HepG2 (cell line): Measurements from ENCODE around the gene TMEM8B. TPM values are rescaled to one million over a fixed set of nuclear protein-coding genes. Genes with fewer than 3 reads are reported as not detected.

Experiments used
- ATAC-seq: fragments of 200-7000 bp; cut with Tn5 transposase; 3 replicates; pipeline ENCODE4 v1.9.1; 2020; ENCODE audit warnings: mild to moderate bottlenecking, moderate library complexity
- BruUV-seq: library from RNA; stranded (reverse); fragments of 400-500 nt; replicated peaks from 2 replicates; lab custom pipeline; 2021; lab: Mats Ljungman, UMichigan
- CTCF ChIA-PET: fragments of 300-600 bp; formaldehyde crosslinking; extraction: SDS; loops from one replicate; lab custom pipeline; 2021; ENCODE audit warnings: low total read pairs, inconsistent platforms, low intra/inter-chr PET ratio; lab: Yijun Ruan, JAX
- POLR2A ChIA-PET: fragments of 350-600 bp; sonication (Branson Sonifier 250); formaldehyde crosslinking; loops from one replicate; lab custom pipeline; 2020; ENCODE audit warnings: antibody characterized with exemption, inconsistent platforms; lab: Yijun Ruan, JAX
- DNase-seq: peaks from one replicate; pipeline ENCODE4 v3.0.0-alpha.2; 2015; ENCODE audit warnings: low spot score
- FAIRE-seq: peaks from 3 replicates; lab custom pipeline; 2011; peaks lifted over from hg19 to GRCh38; lab: Jason Lieb, UNC
- H2AFZ ChIP-seq: one replicate; pipeline ENCODE4 v1.6.1; 2011; ENCODE audit warnings: low read length, inconsistent platforms
- H3K27ac ChIP-seq: fragments of 300-600 bp; 3 replicates; pipeline ENCODE4 v1.8.0; 2011; ENCODE audit warnings: mixed run types, mild to moderate bottlenecking, mixed read lengths, low read length, inconsistent platforms; ENCODE audit not compliant: insufficient read depth; ENCODE audit errors: extremely low read length
- H3K27me3 ChIP-seq, 2 experiments: fragments of 200-600 bp in 1 of 2; 2 replicates in 1 of 2; 3 replicates in 1 of 2; pipeline versions ENCODE4 v1.6.0 to v1.8.0; 2011; ENCODE audit warnings: low read length in 2 of 2, mild to moderate bottlenecking in 2 of 2, moderate library complexity in 2 of 2, inconsistent platforms in 1 of 2; ENCODE audit not compliant: insufficient read depth in 2 of 2, control insufficient read depth in 1 of 2
- H3K36me3 ChIP-seq, 2 experiments: fragments of 200-600 bp in 1 of 2; replicated peaks in 1 of 2; 2 replicates in 1 of 2; 3 replicates in 1 of 2; pipeline versions ENCODE4 v1.5.1 to v1.8.0; 2011; ENCODE audit warnings: low read length in 2 of 2, inconsistent platforms in 1 of 2; ENCODE audit not compliant: insufficient read depth in 2 of 2, control insufficient read depth in 1 of 2
- H3K4me1 ChIP-seq: 2 replicates; pipeline ENCODE4 v1.5.1; 2012; ENCODE audit warnings: low read length, inconsistent platforms; ENCODE audit not compliant: insufficient read depth
- H3K4me2 ChIP-seq: 2 replicates; pipeline ENCODE4 v1.6.0; 2011; ENCODE audit warnings: low read depth, low read length, inconsistent platforms
- H3K4me3 ChIP-seq, 3 experiments: fragments of 200-600 bp in 1 of 3; sonication (generic), shearing (Covaris generic) in 1 of 3; replicated peaks in 1 of 3; 2 replicates each; pipeline ENCODE4 v1.5.1; 2011 to 2016; ENCODE audit warnings: low read length in 3 of 3, inconsistent platforms in 2 of 3, low read depth in 2 of 3, mild to moderate bottlenecking in 2 of 3, control low read depth in 1 of 3, mixed read lengths in 1 of 3; ENCODE audit not compliant: insufficient read depth in 1 of 3
- H3K79me2 ChIP-seq: one replicate; pipeline ENCODE4 v1.6.1; 2011; ENCODE audit warnings: low read length, inconsistent platforms; ENCODE audit not compliant: insufficient read depth
- H3K9ac ChIP-seq: 2 replicates; pipeline ENCODE4 v1.6.0; 2011; ENCODE audit warnings: mild to moderate bottlenecking, low read depth, low read length, inconsistent platforms; ENCODE audit not compliant: insufficient read depth
- H3K9me3 ChIP-seq: 2 replicates; pipeline ENCODE4 v1.5.1; 2012; ENCODE audit warnings: mild to moderate bottlenecking, low read length
- H4K20me1 ChIP-seq: 2 replicates; pipeline ENCODE4 v1.6.0; 2011; ENCODE audit warnings: inconsistent platforms, mild to moderate bottlenecking, low read length, moderate library complexity; ENCODE audit not compliant: insufficient read depth
- AFF4 ChIP-seq: sonication (generic); formaldehyde crosslinking; IDR thresholded peaks from 2 replicates; pipeline ENCODE4 v1.4.0; 2020; ENCODE audit warnings: missing genetic modification reagents
- CBX2 ChIP-seq, 2 experiments: fragments of 200-600 bp in 1 of 2; sonication (generic); formaldehyde crosslinking in 1 of 2; IDR thresholded peaks; 2 replicates each; pipeline versions ENCODE4 v1.7.0 to v1.8.1; 2018 to 2022; ENCODE audit warnings: low read depth in 2 of 2, low read length in 1 of 2, mild to moderate bottlenecking in 1 of 2, missing genetic modification reagents in 1 of 2
- ELF4 ChIP-seq: sonication (generic); formaldehyde crosslinking; IDR thresholded peaks from 2 replicates; pipeline ENCODE4 v1.5.0; 2020; ENCODE audit warnings: missing genetic modification reagents, mild to moderate bottlenecking, moderate library complexity, borderline replicate concordance
- JDP2 ChIP-seq: sonication (generic); formaldehyde crosslinking; IDR thresholded peaks from 2 replicates; pipeline ENCODE4 v1.8.1; 2022; ENCODE audit warnings: missing genetic modification reagents, borderline replicate concordance
- RFX5 ChIP-seq: IDR thresholded peaks from 2 replicates; pipeline ENCODE4 v1.6.1; 2011; ENCODE audit warnings: low read depth, low read length, improper control_type of control experiment
- SMAD1 ChIP-seq: sonication (generic); formaldehyde crosslinking; IDR thresholded peaks from 2 replicates; pipeline ENCODE4 v1.4.0; 2020; ENCODE audit warnings: missing genetic modification reagents, low read depth, mild to moderate bottlenecking, borderline replicate concordance
- ZBTB38 ChIP-seq: sonication (generic); formaldehyde crosslinking; IDR thresholded peaks from 2 replicates; pipeline ENCODE4 v1.5.1; 2020; ENCODE audit warnings: mild to moderate bottlenecking, missing genetic modification reagents
- ZNF101 ChIP-seq: sonication (generic); formaldehyde crosslinking; IDR thresholded peaks from 2 replicates; pipeline ENCODE4 v1.4.0; 2020; ENCODE audit warnings: mild to moderate bottlenecking, low read depth, missing genetic modification reagents, borderline replicate concordance
- ZNF549 ChIP-seq: sonication (generic); formaldehyde crosslinking; IDR thresholded peaks from 2 replicates; pipeline ENCODE4 v1.5.0; 2020; ENCODE audit warnings: missing genetic modification reagents
- ZNF598 ChIP-seq: sonication (generic); formaldehyde crosslinking; IDR thresholded peaks from 2 replicates; pipeline ENCODE4 v1.5.1; 2020; ENCODE audit warnings: mild to moderate bottlenecking, missing genetic modification reagents, borderline replicate concordance
- ZNF773 ChIP-seq: sonication (generic); formaldehyde crosslinking; IDR thresholded peaks from 2 replicates; pipeline ENCODE4 v1.4.0; 2020; ENCODE audit warnings: missing genetic modification reagents, borderline replicate concordance
- in situ Hi-C: cut with HindIII; loops from 2 replicates; pipeline ENCODE4 v1.10.0; 2017; ENCODE audit warnings: low pct_unique_long_range_greater_than_20kb; ENCODE audit not compliant: extremely low pct_ligation_motif_present
- intact Hi-C: fragments of 100-400 bp; cut with micrococcal nuclease; formaldehyde crosslinking; loops from one replicate; pipeline ENCODE4 v1.10.0; 2022; ENCODE audit not compliant: unreplicated experiment
- polyA plus RNA-seq, 8 experiments: library from polyadenylated mRNA; depleted of rRNA in 3 of 8; stranded (reverse) in 7 of 8; unstranded in 1 of 8; fragments of >200 nt; fragmentation: Illumina TruSeq in 4 of 8; extraction: Trizol in 4 of 8; gene quantifications; 2 replicates each; pipeline versions ENCODE4 v1.2.1 to v1.2.3, GENCODE V29; 2011 to 2016; ENCODE audit warnings: low read depth in 4 of 8, missing spikeins in 1 of 8, mixed read lengths in 1 of 8; ENCODE audit not compliant: insufficient read depth in 1 of 8
- total RNA-seq, 5 experiments: library from RNA; depleted of rRNA; stranded (reverse); fragments of >200 nt; fragmentation: Illumina TruSeq; extraction: Trizol; gene quantifications; 2 replicates each; pipeline ENCODE4 v1.2.3, GENCODE V29; 2016; ENCODE audit warnings: low read depth in 1 of 5
- TF ChIP-seq, protein P1 (sequence below): sonication (generic); formaldehyde crosslinking; IDR thresholded peaks from 2 replicates; pipeline ENCODE4 v1.4.0; 2020; ENCODE audit warnings: missing genetic modification reagents

The TMEM8B gene
- total and polyA plus RNA-seq, 2 of the 13 experiments (the other 11 are each of a cell fraction or from before 2014, with no cell fraction given): 2.1 to 2.7 TPM

DNA sequence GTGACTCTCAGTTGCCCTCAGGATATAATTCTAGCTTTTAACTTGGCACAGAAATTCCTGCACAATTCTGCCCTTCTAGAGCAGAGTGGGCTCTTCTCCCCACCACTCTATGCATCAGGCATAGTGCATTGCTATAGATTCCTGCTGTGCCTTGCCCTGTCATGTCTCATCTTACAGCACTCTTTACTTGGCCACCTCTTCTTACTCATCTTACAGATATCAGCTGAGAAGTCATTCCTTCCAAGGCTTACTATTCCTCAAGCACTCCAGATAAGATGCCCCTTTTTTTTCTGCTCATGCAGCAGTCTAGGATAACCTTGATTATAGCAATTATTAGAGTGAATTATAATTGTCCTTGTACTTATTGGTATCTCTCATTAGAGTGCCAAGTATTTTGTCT lies 6.1 kb upstream of the TMEM8B start:
- intact Hi-C loops: no loop called here
- TF ChIP-seq RFX5: no peak
- no peak for TF ChIP-seq ELF4 (CRISPR knock-in tag)
- TF ChIP-seq, protein P1, sequence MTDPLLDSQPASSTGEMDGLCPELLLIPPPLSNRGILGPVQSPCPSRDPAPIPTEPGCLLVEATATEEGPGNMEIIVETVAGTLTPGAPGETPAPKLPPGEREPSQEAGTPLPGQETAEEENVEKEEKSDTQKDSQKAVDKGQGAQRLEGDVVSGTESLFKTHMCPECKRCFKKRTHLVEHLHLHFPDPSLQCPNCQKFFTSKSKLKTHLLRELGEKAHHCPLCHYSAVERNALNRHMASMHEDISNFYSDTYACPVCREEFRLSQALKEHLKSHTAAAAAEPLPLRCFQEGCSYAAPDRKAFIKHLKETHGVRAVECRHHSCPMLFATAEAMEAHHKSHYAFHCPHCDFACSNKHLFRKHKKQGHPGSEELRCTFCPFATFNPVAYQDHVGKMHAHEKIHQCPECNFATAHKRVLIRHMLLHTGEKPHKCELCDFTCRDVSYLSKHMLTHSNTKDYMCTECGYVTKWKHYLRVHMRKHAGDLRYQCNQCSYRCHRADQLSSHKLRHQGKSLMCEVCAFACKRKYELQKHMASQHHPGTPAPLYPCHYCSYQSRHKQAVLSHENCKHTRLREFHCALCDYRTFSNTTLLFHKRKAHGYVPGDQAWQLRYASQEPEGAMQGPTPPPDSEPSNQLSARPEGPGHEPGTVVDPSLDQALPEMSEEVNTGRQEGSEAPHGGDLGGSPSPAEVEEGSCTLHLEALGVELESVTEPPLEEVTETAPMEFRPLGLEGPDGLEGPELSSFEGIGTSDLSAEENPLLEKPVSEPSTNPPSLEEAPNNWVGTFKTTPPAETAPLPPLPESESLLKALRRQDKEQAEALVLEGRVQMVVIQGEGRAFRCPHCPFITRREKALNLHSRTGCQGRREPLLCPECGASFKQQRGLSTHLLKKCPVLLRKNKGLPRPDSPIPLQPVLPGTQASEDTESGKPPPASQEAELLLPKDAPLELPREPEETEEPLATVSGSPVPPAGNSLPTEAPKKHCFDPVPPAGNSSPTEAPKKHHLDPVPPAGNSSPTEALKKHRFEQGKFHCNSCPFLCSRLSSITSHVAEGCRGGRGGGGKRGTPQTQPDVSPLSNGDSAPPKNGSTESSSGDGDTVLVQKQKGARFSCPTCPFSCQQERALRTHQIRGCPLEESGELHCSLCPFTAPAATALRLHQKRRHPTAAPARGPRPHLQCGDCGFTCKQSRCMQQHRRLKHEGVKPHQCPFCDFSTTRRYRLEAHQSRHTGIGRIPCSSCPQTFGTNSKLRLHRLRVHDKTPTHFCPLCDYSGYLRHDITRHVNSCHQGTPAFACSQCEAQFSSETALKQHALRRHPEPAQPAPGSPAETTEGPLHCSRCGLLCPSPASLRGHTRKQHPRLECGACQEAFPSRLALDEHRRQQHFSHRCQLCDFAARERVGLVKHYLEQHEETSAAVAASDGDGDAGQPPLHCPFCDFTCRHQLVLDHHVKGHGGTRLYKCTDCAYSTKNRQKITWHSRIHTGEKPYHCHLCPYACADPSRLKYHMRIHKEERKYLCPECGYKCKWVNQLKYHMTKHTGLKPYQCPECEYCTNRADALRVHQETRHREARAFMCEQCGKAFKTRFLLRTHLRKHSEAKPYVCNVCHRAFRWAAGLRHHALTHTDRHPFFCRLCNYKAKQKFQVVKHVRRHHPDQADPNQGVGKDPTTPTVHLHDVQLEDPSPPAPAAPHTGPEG (CRISPR knock-in tag): no peak
- TF ChIP-seq AFF4 (CRISPR knock-in tag): no peak
- TF ChIP-seq SMAD1 (CRISPR knock-in tag): no peak
- TF ChIP-seq ZNF549 (CRISPR knock-in tag): no peak
- no peak for TF ChIP-seq CBX2 (IDR thresholded peaks at IDR 0.05; ENCODE audit: low read depth, low read length)
- TF ChIP-seq CBX2 (CRISPR knock-in tag; IDR thresholded peaks at IDR 0.05; ENCODE audit: low read depth): no peak
- TF ChIP-seq ZNF773 (CRISPR knock-in tag): no peak
- TF ChIP-seq JDP2 (CRISPR knock-in tag): no peak
- no peak for TF ChIP-seq ZBTB38 (CRISPR knock-in tag)
- TF ChIP-seq ZNF598 (CRISPR knock-in tag): no peak
- TF ChIP-seq ZNF101 (CRISPR knock-in tag): no peak
- TF ChIP-seq, all 625 proteins: peak for 0
- no peak overlapping the region for H3K4me3 ChIP-seq
- peaks cover 10% of the 10 kb centered on the region for H3K4me1 ChIP-seq
- in situ Hi-C loops: no loop called here
- no peak overlapping the region for H2AFZ ChIP-seq
- no peaks in the 10 kb centered on the region for H3K9me3 ChIP-seq
- DNase-seq (no peak), ATAC-seq (no peak), FAIRE-seq (no peak)
- H3K36me3 ChIP-seq: no peaks in the 10 kb centered on the region
- CTCF ChIA-PET: no interaction called here
- no TSS peak for BruUV-seq
- no peaks in the 10 kb centered on the region for H4K20me1 ChIP-seq
- no peaks in the 10 kb centered on the region for H3K79me2 ChIP-seq
- no peak overlapping the region for H3K9ac ChIP-seq
- POLR2A ChIA-PET: no interaction called here
- no peak overlapping the region for H3K4me2 ChIP-seq
- H3K27ac ChIP-seq: no peak overlapping the region
- H3K27me3 ChIP-seq: no peaks in the 10 kb centered on the region
